Motor neuron (in vitro differentiated cells): ENCODE data around the gene PRTG. TPM values are rescaled to one million over a fixed set of nuclear protein-coding genes. Genes with fewer than 3 reads are reported as not detected.
"Not testable (repeated sequence)": the region's sequence is repeated elsewhere in the genome, so short reads cannot be mapped to it uniquely, and the experiment has no call there.

Experiments used
- ATAC-seq, 8 experiments: fragments of 200-7000 bp; cut with Tn5 transposase; replicated peaks in 6 of 8; 2 replicates each; pipeline ENCODE4 v1.8.0; 2021; ENCODE audit warnings: mild to moderate bottlenecking in 8 of 8, moderate library complexity in 8 of 8
- H3K27ac ChIP-seq, 2 donors: fragments of 250-450 bp; sonication (Bioruptor Pico); 2 replicates each; pipeline ENCODE4 v1.9.0; 2021; ENCODE audit warnings: antibody characterized with exemption in 2 of 2, mild to moderate bottlenecking in 2 of 2, moderate library complexity in 1 of 2
- H3K4me1 ChIP-seq, 2 donors: fragments of 250-450 bp; sonication (Bioruptor Pico); replicated peaks in 1 of 2; 2 replicates each; pipeline ENCODE4 v1.6.1; 2021; ENCODE audit warnings: antibody characterized with exemption in 2 of 2, mild to moderate bottlenecking in 2 of 2, moderate library complexity in 1 of 2
- H3K4me3 ChIP-seq, 5 donors: fragments of 250-450 bp; sonication (Bioruptor Pico); 2 replicates each; pipeline ENCODE4 v1.9.0; 2021; ENCODE audit warnings: antibody characterized with exemption in 5 of 5, mild to moderate bottlenecking in 5 of 5, moderate library complexity in 4 of 5
- WGBS, 10 experiments: fragments of 450-650 bp; shearing (Covaris generic); methylation state at CpG; one replicate each; pipeline ENCODE4 v1.0.0; 2022; 5-methylcytosine and 5-hydroxymethylcytosine counted together
- in situ Hi-C, 9 experiments: fragments of 400-800 bp; cut with MboI; loops; one replicate each; pipeline ENCODE4 v1.15.0; 2021; ENCODE audit warnings: low sequenced_read_pairs in 9 of 9, low pct_unique_long_range_greater_than_20kb in 2 of 9; ENCODE audit not compliant: unreplicated experiment in 9 of 9
- total RNA-seq, 8 experiments: library from RNA; unstranded; fragments of 300-600 nt; gene quantifications; 2 replicates each; pipeline versions ENCODE4 v1.2.3 to v1.2.4, GENCODE V29; 2022

The PRTG gene
- total RNA-seq, 8 experiments from 2014 or later = 0.31 to 65.0 (median 14.9) TPM

GRCh38 chr15:55708720-55709119 lies 34.2 kb downstream of the PRTG start:
- Histone ChIP-seq H3K4me3 (no peak overlapping the region), H3K27ac (no peak overlapping the region), H3K4me1 (peaks cover 35 to 49% of the 10 kb centered on the region in 2 donors)
- in situ Hi-C loops = no loop called here
- no peak for ATAC-seq
- 33 to 100% (median 82%) methylated on average over 1 to 7 of the region's 8 CpGs for WGBS, 10 experiments

GRCh38 chr15:55707951-55708350 lies 35.0 kb downstream of the PRTG start:
- peak in 1 of 8 experiments; percentile 51 for ATAC-seq
- no peak overlapping the region for H3K4me3 ChIP-seq
- peaks cover 38 to 50% of the 10 kb centered on the region in 2 donors for H3K4me1 ChIP-seq
- in situ Hi-C loops = no loop called here
- WGBS, 10 experiments = 0 to 76% (median 55%) methylated on average over 1 to 4 of the region's 4 CpGs
- no peak overlapping the region for H3K27ac ChIP-seq

- ATAC-seq = peak in 1 of 8 experiments; percentile 22
- WGBS, 10 experiments = 20 to 83% (median 64%) methylated on average over 1 to 3 of the region's 3 CpGs
- H3K4me1 ChIP-seq = peaks cover 43 to 50% of the 10 kb centered on the region in 2 donors
Observed at GRCh38 chr15:55707518-55707917, 35.4 kb downstream of the PRTG start.

GRCh38 chr15:55703873-55704301 lies 39.1 kb downstream of the PRTG start:
- H3K27ac ChIP-seq = peak overlapping the region; percentile 40 to 47
- no peak overlapping the region for H3K4me3 ChIP-seq
- H3K4me1 ChIP-seq = peaks cover 38 to 53% of the 10 kb centered on the region in 2 donors
- in situ Hi-C loops = no loop called here
- peak; percentile 59 to 85 (median 75) for ATAC-seq
- 0 to 40% (median 4%) methylated on average over 1 to 2 of the region's 2 CpGs for WGBS, 10 experiments

More at GRCh38 chr15:55707518-55707917, 35.4 kb downstream of the PRTG start:
- Histone ChIP-seq H3K27ac (no peak overlapping the region), H3K4me3 (no peak overlapping the region)
- in situ Hi-C loops = no loop called here

- in situ Hi-C loops = no loop called here
- no peak for ATAC-seq
- 17 to 100% (median 88%) methylated on average over 1 to 6 of the region's 6 CpGs; no CpG with 5 or more reads in 1 of the 10 experiments for WGBS, 10 experiments
- Histone ChIP-seq H3K27ac (no peak overlapping the region), H3K4me1 (peaks cover 32 to 40% of the 10 kb centered on the region in 2 donors), H3K4me3 (no peak overlapping the region)
Observed at GRCh38 chr15:55700876-55701275, 42.1 kb downstream of the PRTG start.

GRCh38 chr15:55698653-55699052 lies 44.3 kb downstream of the PRTG start:
- WGBS, 10 experiments = 33 to 100% (median 81%) methylated on average over 1 to 4 of the region's 4 CpGs; no CpG with 5 or more reads in 4 of the 10 experiments
- no peak for ATAC-seq
- H3K27ac ChIP-seq = no peak overlapping the region

GRCh38 chr15:55696221-55696620 lies 46.7 kb downstream of the PRTG start:
- WGBS, 10 experiments = 50 to 100% (median 83%) methylated on average over 1 to 3 of the region's 3 CpGs
- in situ Hi-C loops = no loop called here
- Histone ChIP-seq H3K4me1 (peaks cover 24 to 25% of the 10 kb centered on the region in 2 donors), H3K27ac (no peak overlapping the region), H3K4me3 (no peak overlapping the region)
- ATAC-seq = no peak

More at GRCh38 chr15:55698653-55699052, 44.3 kb downstream of the PRTG start:
- in situ Hi-C loops = no loop called here
- Histone ChIP-seq H3K4me1 (peaks cover 34 to 41% of the 10 kb centered on the region in 2 donors), H3K4me3 (no peak overlapping the region)

- H3K4me1 ChIP-seq = peaks cover 22 to 25% of the 10 kb centered on the region in 2 donors
- no peak overlapping the region for H3K4me3 ChIP-seq
- 10 to 82% (median 29%) methylated on average over 2 to 8 of the region's 8 CpGs; no CpG with 5 or more reads in 2 of the 10 experiments for WGBS, 10 experiments
- H3K27ac ChIP-seq = peak overlapping the region in 1 of 2 donors; percentile 32
- in situ Hi-C loops = no loop called here
- peak in 5 of 8 experiments; percentile 77 to 92 (median 83) for ATAC-seq
Observed at GRCh38 chr15:55695432-55695831, 47.5 kb downstream of the PRTG start.

- Histone ChIP-seq H3K4me1 (peaks cover 22 to 25% of the 10 kb centered on the region in 2 donors), H3K4me3 (no peak overlapping the region), H3K27ac (no peak overlapping the region)
- ATAC-seq = peak in 7 of 8 experiments; percentile 35 to 85 (median 42)
- WGBS, 10 experiments = 11 to 70% (median 34%) methylated on average over 3 to 4 of the region's 4 CpGs
- in situ Hi-C loops = no loop called here
Observed at GRCh38 chr15:55694652-55695150, 48.3 kb downstream of the PRTG start.

GRCh38 chr15:55693116-55693515 lies 49.8 kb downstream of the PRTG start:
- ATAC-seq, H3K27ac ChIP-seq, in situ Hi-C loops, H3K4me3 ChIP-seq: not testable (repeated sequence)
- H3K4me1 ChIP-seq = peaks cover 22 to 25% of the 10 kb centered on the region in 2 donors
- WGBS, 10 experiments = 59 to 100% (median 93%) methylated on average over 1 to 13 of the region's 14 CpGs; no CpG with 5 or more reads in 2 of the 10 experiments

GRCh38 chr15:55687792-55688191 lies 55.2 kb downstream of the PRTG start:
- WGBS, 10 experiments = 26 to 97% (median 84%) methylated on average over 3 to 6 of the region's 6 CpGs
- Histone ChIP-seq H3K27ac (no peak overlapping the region), H3K4me3 (no peak overlapping the region), H3K4me1 (peaks cover 5 to 13% of the 10 kb centered on the region in 2 donors)
- in situ Hi-C loops = no loop called here
- ATAC-seq = no peak

- 0 to 100% (median 67%) methylated on average over 1 of the region's 1 CpG; no CpG with 5 or more reads in 3 of the 10 experiments for WGBS, 10 experiments
- H3K4me1 ChIP-seq = peaks cover 5 to 13% of the 10 kb centered on the region in 2 donors
- in situ Hi-C loops = no loop called here
- H3K4me3 ChIP-seq = no peak overlapping the region
- no peak overlapping the region for H3K27ac ChIP-seq
- ATAC-seq = peak in 3 of 8 experiments; percentile 87 to 90 (median 89)
Observed at GRCh38 chr15:55685286-55685685, 57.7 kb downstream of the PRTG start.

- in situ Hi-C loops = no loop called here
- peak in 2 of 8 experiments; percentile 43 to 65 for ATAC-seq
- peaks cover 5 to 13% of the 10 kb centered on the region in 2 donors for H3K4me1 ChIP-seq
- no peak overlapping the region for H3K27ac ChIP-seq
- no peak overlapping the region for H3K4me3 ChIP-seq
Observed at GRCh38 chr15:55683376-55683775, 59.6 kb downstream of the PRTG start.

GRCh38 chr15:55681631-55682030 lies 61.3 kb downstream of the PRTG start:
- ATAC-seq = no peak
- Histone ChIP-seq H3K4me3 (no peak overlapping the region), H3K27ac (no peak overlapping the region), H3K4me1 (peaks cover 15 to 22% of the 10 kb centered on the region in 2 donors)
- 24 to 97% (median 83%) methylated on average over 3 to 5 of the region's 5 CpGs for WGBS, 10 experiments
- in situ Hi-C loops = no loop called here
